ENCODE results near the gene SDF4. TPM values are rescaled to one million over a fixed set of nuclear protein-coding genes. Genes with fewer than 3 reads are reported as not detected.

SDF4 gene
- total and polyA plus RNA-seq, 2 of the 13 experiments (the other 11 are each of a cell fraction or from before 2014, with no cell fraction given): 80.8 to 107 TPM

DNA sequence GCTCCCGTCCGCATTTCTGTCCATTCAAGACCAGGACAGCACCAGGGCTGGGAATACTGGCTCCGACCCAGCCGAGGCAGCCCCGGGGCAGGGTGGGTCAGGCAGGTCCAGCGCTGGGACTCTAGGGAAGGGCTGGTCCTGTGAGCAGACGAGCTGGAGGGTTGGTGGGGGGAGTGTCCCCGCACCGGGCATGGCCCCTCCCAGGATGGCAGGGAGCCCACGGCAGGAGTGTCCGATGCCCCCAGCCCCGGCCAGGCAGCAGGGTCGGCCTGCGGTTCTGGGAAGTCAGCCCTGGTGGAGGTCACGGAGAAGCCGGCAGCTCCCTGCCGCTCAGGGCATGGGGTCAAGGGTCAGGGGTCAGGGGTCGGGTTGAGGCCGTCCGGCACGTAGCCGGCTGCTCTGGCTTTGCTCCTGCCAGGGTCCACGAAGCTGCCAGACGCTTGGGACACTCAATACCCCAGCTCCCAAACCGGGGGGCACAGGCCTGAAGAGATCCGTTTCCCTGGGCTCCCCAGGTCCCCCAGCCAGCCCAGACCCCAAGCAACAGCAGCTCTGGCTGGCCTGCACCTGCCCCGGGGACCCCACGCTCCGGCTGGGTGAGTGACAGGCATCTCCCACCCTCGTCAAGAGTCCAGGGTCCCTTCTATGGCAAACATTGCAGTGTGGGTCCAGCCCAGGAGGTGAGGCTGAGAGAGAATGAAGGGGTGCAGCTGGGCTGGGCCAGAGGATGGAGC, 8.0 kb upstream of the SDF4 start (continued):
- no peak for TF ChIP-seq SP1 (IDR thresholded peaks at IDR 0.05)
- no peak for TF ChIP-seq SP1 (CRISPR knock-in tag; IDR thresholded peaks at IDR 0.05)
- TF ChIP-seq, protein P1, sequence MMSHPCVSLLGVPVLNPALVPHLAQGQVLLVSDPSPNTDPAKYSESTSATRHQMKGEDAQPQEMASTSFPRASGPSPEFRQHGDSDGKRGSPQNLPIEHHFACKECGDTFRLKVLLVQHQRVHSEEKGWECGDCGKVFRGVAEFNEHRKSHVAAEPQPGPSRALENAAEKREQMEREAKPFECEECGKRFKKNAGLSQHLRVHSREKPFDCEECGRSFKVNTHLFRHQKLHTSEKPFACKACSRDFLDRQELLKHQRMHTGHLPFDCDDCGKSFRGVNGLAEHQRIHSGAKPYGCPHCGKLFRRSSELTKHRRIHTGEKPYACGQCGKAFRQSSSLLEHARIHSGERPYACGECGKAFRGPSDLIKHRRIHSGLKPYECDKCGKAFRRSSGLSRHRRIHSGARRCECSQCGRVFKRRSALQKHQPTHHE (CRISPR knock-in tag; IDR thresholded peaks at IDR 0.05; ENCODE audit: borderline replicate concordance): no peak
- TF ChIP-seq, protein P2, sequence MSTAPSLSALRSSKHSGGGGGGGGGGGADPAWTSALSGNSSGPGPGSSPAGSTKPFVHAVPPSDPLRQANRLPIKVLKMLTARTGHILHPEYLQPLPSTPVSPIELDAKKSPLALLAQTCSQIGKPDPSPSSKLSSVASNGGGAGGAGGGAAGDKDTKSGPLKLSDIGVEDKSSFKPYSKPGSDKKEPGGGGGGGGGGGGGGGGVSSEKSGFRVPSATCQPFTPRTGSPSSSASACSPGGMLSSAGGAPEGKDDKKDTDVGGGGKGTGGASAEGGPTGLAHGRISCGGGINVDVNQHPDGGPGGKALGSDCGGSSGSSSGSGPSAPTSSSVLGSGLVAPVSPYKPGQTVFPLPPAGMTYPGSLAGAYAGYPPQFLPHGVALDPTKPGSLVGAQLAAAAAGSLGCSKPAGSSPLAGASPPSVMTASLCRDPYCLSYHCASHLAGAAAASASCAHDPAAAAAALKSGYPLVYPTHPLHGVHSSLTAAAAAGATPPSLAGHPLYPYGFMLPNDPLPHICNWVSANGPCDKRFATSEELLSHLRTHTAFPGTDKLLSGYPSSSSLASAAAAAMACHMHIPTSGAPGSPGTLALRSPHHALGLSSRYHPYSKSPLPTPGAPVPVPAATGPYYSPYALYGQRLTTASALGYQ (CRISPR knock-in tag; IDR thresholded peaks at IDR 0.05): peak; percentile 61; the same call in 1 of the 2 replicates
- TF ChIP-seq, protein P3, sequence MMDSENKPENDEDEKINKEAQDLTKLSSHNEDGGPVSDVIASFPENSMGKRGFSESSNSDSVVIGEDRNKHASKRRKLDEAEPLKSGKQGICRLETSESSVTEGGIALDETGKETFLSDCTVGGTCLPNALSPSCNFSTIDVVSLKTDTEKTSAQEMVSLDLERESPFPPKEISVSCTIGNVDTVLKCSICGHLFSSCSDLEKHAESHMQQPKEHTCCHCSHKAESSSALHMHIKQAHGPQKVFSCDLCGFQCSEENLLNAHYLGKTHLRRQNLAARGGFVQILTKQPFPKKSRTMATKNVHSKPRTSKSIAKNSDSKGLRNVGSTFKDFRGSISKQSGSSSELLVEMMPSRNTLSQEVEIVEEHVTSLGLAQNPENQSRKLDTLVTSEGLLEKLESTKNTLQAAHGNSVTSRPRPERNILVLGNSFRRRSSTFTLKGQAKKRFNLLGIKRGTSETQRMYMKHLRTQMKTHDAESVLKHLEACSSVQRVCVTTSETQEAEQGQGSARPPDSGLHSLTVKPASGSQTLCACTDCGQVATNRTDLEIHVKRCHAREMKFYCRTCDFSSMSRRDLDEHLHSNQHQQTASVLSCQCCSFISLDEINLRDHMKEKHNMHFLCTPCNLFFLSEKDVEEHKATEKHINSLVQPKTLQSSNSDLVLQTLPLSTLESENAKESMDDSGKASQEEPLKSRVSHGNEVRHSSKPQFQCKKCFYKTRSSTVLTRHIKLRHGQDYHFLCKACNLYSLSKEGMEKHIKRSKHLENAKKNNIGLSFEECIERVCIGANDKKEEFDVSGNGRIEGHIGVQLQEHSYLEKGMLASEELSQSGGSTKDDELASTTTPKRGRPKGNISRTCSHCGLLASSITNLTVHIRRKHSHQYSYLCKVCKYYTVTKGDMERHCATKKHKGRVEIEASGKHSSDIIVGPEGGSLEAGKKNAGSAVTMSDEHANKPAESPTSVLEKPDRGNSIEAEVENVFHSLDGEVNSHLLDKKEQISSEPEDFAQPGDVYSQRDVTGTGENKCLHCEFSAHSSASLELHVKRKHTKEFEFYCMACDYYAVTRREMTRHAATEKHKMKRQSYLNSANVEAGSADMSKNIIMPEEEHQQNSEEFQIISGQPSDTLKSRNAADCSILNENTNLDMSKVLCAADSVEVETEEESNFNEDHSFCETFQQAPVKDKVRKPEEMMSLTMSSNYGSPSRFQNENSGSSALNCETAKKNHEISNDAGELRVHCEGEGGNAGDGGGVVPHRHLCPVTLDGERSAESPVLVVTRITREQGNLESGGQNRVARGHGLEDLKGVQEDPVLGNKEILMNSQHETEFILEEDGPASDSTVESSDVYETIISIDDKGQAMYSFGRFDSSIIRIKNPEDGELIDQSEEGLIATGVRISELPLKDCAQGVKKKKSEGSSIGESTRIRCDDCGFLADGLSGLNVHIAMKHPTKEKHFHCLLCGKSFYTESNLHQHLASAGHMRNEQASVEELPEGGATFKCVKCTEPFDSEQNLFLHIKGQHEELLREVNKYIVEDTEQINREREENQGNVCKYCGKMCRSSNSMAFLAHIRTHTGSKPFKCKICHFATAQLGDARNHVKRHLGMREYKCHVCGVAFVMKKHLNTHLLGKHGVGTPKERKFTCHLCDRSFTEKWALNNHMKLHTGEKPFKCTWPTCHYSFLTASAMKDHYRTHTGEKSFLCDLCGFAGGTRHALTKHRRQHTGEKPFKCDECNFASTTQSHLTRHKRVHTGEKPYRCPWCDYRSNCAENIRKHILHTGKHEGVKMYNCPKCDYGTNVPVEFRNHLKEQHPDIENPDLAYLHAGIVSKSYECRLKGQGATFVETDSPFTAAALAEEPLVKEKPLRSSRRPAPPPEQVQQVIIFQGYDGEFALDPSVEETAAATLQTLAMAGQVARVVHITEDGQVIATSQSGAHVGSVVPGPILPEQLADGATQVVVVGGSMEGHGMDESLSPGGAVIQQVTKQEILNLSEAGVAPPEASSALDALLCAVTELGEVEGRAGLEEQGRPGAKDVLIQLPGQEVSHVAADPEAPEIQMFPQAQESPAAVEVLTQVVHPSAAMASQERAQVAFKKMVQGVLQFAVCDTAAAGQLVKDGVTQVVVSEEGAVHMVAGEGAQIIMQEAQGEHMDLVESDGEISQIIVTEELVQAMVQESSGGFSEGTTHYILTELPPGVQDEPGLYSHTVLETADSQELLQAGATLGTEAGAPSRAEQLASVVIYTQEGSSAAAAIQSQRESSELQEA (CRISPR knock-in tag; IDR thresholded peaks at IDR 0.05; ENCODE audit: not compliant biosample characterization): no peak
- TF ChIP-seq GTF3A (CRISPR knock-in tag; conservative IDR thresholded peaks at IDR 0.05): no peak
- no peak for TF ChIP-seq SYNCRIP (IDR thresholded peaks at IDR 0.05; ENCODE audit: insufficient read depth, low read depth, low read length)
- TF ChIP-seq, protein P4, sequence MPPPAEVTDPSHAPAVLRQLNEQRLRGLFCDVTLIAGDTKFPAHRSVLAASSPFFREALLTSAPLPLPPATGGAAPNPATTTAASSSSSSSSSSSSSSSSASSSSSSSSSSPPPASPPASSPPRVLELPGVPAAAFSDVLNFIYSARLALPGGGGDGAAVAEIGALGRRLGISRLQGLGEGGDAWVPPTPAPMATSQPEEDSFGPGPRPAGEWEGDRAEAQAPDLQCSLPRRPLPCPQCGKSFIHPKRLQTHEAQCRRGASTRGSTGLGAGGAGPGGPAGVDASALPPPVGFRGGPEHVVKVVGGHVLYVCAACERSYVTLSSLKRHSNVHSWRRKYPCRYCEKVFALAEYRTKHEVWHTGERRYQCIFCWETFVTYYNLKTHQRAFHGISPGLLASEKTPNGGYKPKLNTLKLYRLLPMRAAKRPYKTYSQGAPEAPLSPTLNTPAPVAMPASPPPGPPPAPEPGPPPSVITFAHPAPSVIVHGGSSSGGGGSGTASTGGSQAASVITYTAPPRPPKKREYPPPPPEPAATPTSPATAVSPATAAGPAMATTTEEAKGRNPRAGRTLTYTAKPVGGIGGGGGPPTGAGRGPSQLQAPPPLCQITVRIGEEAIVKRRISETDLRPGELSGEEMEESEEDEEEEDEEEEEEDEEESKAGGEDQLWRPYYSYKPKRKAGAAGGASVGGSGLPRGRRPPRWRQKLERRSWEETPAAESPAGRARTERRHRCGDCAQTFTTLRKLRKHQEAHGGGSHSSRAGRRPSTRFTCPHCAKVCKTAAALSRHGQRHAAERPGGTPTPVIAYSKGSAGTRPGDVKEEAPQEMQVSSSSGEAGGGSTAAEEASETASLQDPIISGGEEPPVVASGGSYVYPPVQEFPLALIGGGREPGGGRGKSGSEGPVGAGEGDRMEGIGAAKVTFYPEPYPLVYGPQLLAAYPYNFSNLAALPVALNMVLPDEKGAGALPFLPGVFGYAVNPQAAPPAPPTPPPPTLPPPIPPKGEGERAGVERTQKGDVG (CRISPR knock-in tag; IDR thresholded peaks at IDR 0.05; ENCODE audit: borderline replicate concordance): no peak
- TF ChIP-seq, protein P5, sequence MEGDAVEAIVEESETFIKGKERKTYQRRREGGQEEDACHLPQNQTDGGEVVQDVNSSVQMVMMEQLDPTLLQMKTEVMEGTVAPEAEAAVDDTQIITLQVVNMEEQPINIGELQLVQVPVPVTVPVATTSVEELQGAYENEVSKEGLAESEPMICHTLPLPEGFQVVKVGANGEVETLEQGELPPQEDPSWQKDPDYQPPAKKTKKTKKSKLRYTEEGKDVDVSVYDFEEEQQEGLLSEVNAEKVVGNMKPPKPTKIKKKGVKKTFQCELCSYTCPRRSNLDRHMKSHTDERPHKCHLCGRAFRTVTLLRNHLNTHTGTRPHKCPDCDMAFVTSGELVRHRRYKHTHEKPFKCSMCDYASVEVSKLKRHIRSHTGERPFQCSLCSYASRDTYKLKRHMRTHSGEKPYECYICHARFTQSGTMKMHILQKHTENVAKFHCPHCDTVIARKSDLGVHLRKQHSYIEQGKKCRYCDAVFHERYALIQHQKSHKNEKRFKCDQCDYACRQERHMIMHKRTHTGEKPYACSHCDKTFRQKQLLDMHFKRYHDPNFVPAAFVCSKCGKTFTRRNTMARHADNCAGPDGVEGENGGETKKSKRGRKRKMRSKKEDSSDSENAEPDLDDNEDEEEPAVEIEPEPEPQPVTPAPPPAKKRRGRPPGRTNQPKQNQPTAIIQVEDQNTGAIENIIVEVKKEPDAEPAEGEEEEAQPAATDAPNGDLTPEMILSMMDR (CRISPR knock-in tag; IDR thresholded peaks at IDR 0.05): peak; percentile 4
- no peak; the same call in 1 of the 2 replicates for TF ChIP-seq ZC3H13 (CRISPR knock-in tag; IDR thresholded peaks at IDR 0.05)
- peak; percentile 18 for TF ChIP-seq AGO2 (optimal IDR thresholded peaks at IDR 0.05; ENCODE audit: low read depth, low read length)
